ENCODE measurements around the gene PEX26.
"Not testable (repeated sequence)": the region's sequence is repeated elsewhere in the genome, so short reads cannot be mapped to it uniquely, and the experiment has no call there.

PEX26 gene

GRCh38 chr22:18087350-18087855 lies 9.6 kb downstream of the PEX26 start:
- in situ Hi-C loops (cut with MboI; ENCODE audit: low pct_unique_long_range_greater_than_20kb, low sequenced_read_pairs): no loop called here
- DNase-seq: no peak

GRCh38 chr22:18088825-18089568 lies 11.2 kb downstream of the PEX26 start:
- no peak for DNase-seq
- in situ Hi-C loops (cut with MboI; ENCODE audit: low pct_unique_long_range_greater_than_20kb, low sequenced_read_pairs): no loop called here

- DNase-seq: no peak
- in situ Hi-C loops (cut with MboI; ENCODE audit: low pct_unique_long_range_greater_than_20kb, low sequenced_read_pairs): no loop called here
Measured at GRCh38 chr22:18090286-18090685, 12.5 kb downstream of the PEX26 start.

GRCh38 chr22:18091478-18091877 lies 13.7 kb downstream of the PEX26 start:
- in situ Hi-C loops (cut with MboI; ENCODE audit: low pct_unique_long_range_greater_than_20kb, low sequenced_read_pairs): no loop called here
- no peak for DNase-seq

GRCh38 chr22:18091916-18092526 lies 14.2 kb downstream of the PEX26 start:
- in situ Hi-C loops (cut with MboI; ENCODE audit: low pct_unique_long_range_greater_than_20kb, low sequenced_read_pairs): no loop called here
- no peak for DNase-seq

GRCh38 chr22:18093661-18094060 lies 15.9 kb downstream of the PEX26 start:
- DNase-seq: no peak
- in situ Hi-C loops (cut with MboI; ENCODE audit: low pct_unique_long_range_greater_than_20kb, low sequenced_read_pairs): no loop called here

GRCh38 chr22:18095101-18095805 lies 17.5 kb downstream of the PEX26 start:
- DNase-seq: no peak
- in situ Hi-C loops (cut with MboI; ENCODE audit: low pct_unique_long_range_greater_than_20kb, low sequenced_read_pairs): no loop called here

- DNase-seq: peak; percentile 54
- in situ Hi-C loops (cut with MboI; ENCODE audit: low pct_unique_long_range_greater_than_20kb, low sequenced_read_pairs): no loop called here
Measured at GRCh38 chr22:18096823-18097222, 19.0 kb downstream of the PEX26 start.

GRCh38 chr22:18100781-18101180 lies 23.0 kb downstream of the PEX26 start:
- in situ Hi-C loops (cut with MboI; ENCODE audit: low pct_unique_long_range_greater_than_20kb, low sequenced_read_pairs): no loop called here
- no peak for DNase-seq

- no peak for DNase-seq
Measured at GRCh38 chr22:18101536-18101935, 23.7 kb downstream of the PEX26 start.

GRCh38 chr22:18103527-18104269 lies 25.9 kb downstream of the PEX26 start:
- in situ Hi-C loops (cut with MboI; ENCODE audit: low pct_unique_long_range_greater_than_20kb, low sequenced_read_pairs): no loop called here
- no peak for DNase-seq

More at GRCh38 chr22:18101536-18101935, 23.7 kb downstream of the PEX26 start:
- in situ Hi-C loops (cut with MboI; ENCODE audit: low pct_unique_long_range_greater_than_20kb, low sequenced_read_pairs): no loop called here

- DNase-seq: no peak
- in situ Hi-C loops (cut with MboI; ENCODE audit: low pct_unique_long_range_greater_than_20kb, low sequenced_read_pairs): no loop called here
Measured at GRCh38 chr22:18104566-18104965, 26.8 kb downstream of the PEX26 start.

- in situ Hi-C loops (cut with MboI; ENCODE audit: low pct_unique_long_range_greater_than_20kb, low sequenced_read_pairs): not testable (repeated sequence)
Measured at GRCh38 chr22:18105981-18106380, 28.2 kb downstream of the PEX26 start.

GRCh38 chr22:18106550-18107341 lies 29.0 kb downstream of the PEX26 start:
- in situ Hi-C loops (cut with MboI; ENCODE audit: low pct_unique_long_range_greater_than_20kb, low sequenced_read_pairs): not testable (repeated sequence)
- peak; percentile 83 for DNase-seq

More at GRCh38 chr22:18105981-18106380, 28.2 kb downstream of the PEX26 start:
- not testable (repeated sequence) for DNase-seq

- DNase-seq: no peak
- in situ Hi-C loops (cut with MboI; ENCODE audit: low pct_unique_long_range_greater_than_20kb, low sequenced_read_pairs): no loop called here
Measured at GRCh38 chr22:18108187-18108586, 30.4 kb downstream of the PEX26 start.

GRCh38 chr22:18109410-18110193 lies 31.8 kb downstream of the PEX26 start:
- in situ Hi-C loops (cut with MboI; ENCODE audit: low pct_unique_long_range_greater_than_20kb, low sequenced_read_pairs): no loop called here
- DNase-seq: no peak

GRCh38 chr22:18110194-18110953 lies 32.6 kb downstream of the PEX26 start, which contains the start of gene TUBA8:
TUBA8 (plus strand) TSS chr22:18110809; CDS start chr22:18110866, 57 bp downstream.
- peak; percentile 67 for DNase-seq
- in situ Hi-C loops (cut with MboI; ENCODE audit: low pct_unique_long_range_greater_than_20kb, low sequenced_read_pairs): no loop called here

Measured in KBM-7 (cell line).